ENCODE measurements around the gene OR8B4. TPM values are rescaled to one million over a fixed set of nuclear protein-coding genes. Genes with fewer than 3 reads are reported as not detected.

The OR8B4 gene
- total and polyA plus RNA-seq, 2 experiments from 2014 or later: not detected

GRCh38 chr11:124446916-124447315, 22.2 kb upstream of the OR8B4 start:
- TF ChIP-seq STAT1 (IDR thresholded peaks at IDR 0.05; ENCODE audit: unreplicated experiment): no peak
- TF ChIP-seq JUNB (IDR thresholded peaks at IDR 0.05; ENCODE audit: unreplicated experiment): no peak
- Histone ChIP-seq H3K27me3 (ENCODE audit: insufficient read depth) (no peaks in the 10 kb centered on the region), H3K4me1 (ENCODE audit: insufficient read depth) (no peaks in the 10 kb centered on the region), H2AFZ (no peak overlapping the region), H3K9me2 (ENCODE audit: insufficient read depth) (no peaks in the 10 kb centered on the region), H4K20me1 (replicated peaks; ENCODE audit: insufficient read depth) (no peaks in the 10 kb centered on the region), H3K79me2 (replicated peaks; ENCODE audit: insufficient read depth) (no peaks in the 10 kb centered on the region), H3K36me3 (ENCODE audit: insufficient read depth) (no peaks in the 10 kb centered on the region), H3F3A (replicated peaks; ENCODE audit: low read depth) (no peaks in the 10 kb centered on the region), H3K4me3 (no peak overlapping the region), H3K4me2 (no peak overlapping the region), H3K27ac (ENCODE audit: low read depth) (no peak overlapping the region)
- Mint-ChIP-seq H3K27me3 (ENCODE audit: insufficient read depth, low read depth, poor library complexity) (no peaks in the 10 kb centered on the region), H3K4me1 (no peaks in the 10 kb centered on the region), H3K36me3 (ENCODE audit: low read depth) (no peaks in the 10 kb centered on the region), H3K9me3 (no peaks in the 10 kb centered on the region), H3K4me3 (no peak overlapping the region), H3K27ac (no peak overlapping the region)
- DNase-seq (ENCODE audit: low spot score) (no peak), ATAC-seq (no peak)

GRCh38 chr11:124445646-124446150, 21.0 kb upstream of the OR8B4 start, which contains the start of gene OR8B8:
Gene OR8B8, minus strand, starts transcription at chr11:124445696. Its CDS starts 4,611 bp downstream, at chr11:124441085.
- Mint-ChIP-seq H3K27ac (no peak within 1 kb of the TSS), H3K9me3 (no peaks in the 10 kb centered on the region), H3K4me1 (no peaks in the 10 kb centered on the region), H3K27me3 (ENCODE audit: insufficient read depth, low read depth, poor library complexity) (no peaks in the 10 kb centered on the region), H3K4me3 (no peak within 1 kb of the TSS), H3K36me3 (ENCODE audit: low read depth) (no peaks in the 10 kb centered on the region)
- Histone ChIP-seq H3K9me2 (ENCODE audit: insufficient read depth) (0 out of 2 replicates have a peak, but pooled peaks cover under 1% of the 10 kb centered on the region), H3K79me2 (replicated peaks; ENCODE audit: insufficient read depth) (no peaks in the 10 kb centered on the region), H3K36me3 (ENCODE audit: insufficient read depth) (no peaks in the 10 kb centered on the region), H4K20me1 (replicated peaks; ENCODE audit: insufficient read depth) (no peaks in the 10 kb centered on the region), H3K4me3 (no peak within 1 kb of the TSS), H3K4me1 (ENCODE audit: insufficient read depth) (no peaks in the 10 kb centered on the region), H2AFZ (no peak within 1 kb of the TSS), H3K4me2 (no peak within 1 kb of the TSS), H3F3A (replicated peaks; ENCODE audit: low read depth) (no peaks in the 10 kb centered on the region), H3K27ac (ENCODE audit: low read depth) (no peak within 1 kb of the TSS), H3K27me3 (ENCODE audit: insufficient read depth) (no peaks in the 10 kb centered on the region)
- ATAC-seq (no peak), DNase-seq (ENCODE audit: low spot score) (no peak)
- TF ChIP-seq NANOG (IDR thresholded peaks at IDR 0.05; ENCODE audit: borderline replicate concordance): no peak
- TF ChIP-seq STAT1 (IDR thresholded peaks at IDR 0.05; ENCODE audit: unreplicated experiment): no peak
- TF ChIP-seq JUNB (IDR thresholded peaks at IDR 0.05; ENCODE audit: unreplicated experiment): no peak
- TF ChIP-seq POLR2AphosphoS5 (IDR thresholded peaks at IDR 0.05; ENCODE audit: low read depth): no peak
- no peak for TF ChIP-seq CREB1 (CRISPR knock-in tag; IDR thresholded peaks at IDR 0.05; ENCODE audit: low read depth)
- no peak for TF ChIP-seq ETS1 (IDR thresholded peaks at IDR 0.05)
- TF ChIP-seq REST (IDR thresholded peaks at IDR 0.05; ENCODE audit: unreplicated experiment): no peak
- TF ChIP-seq ZNF331 (CRISPR knock-in tag; IDR thresholded peaks at IDR 0.05; ENCODE audit: low read depth): no peak
- no peak for TF ChIP-seq EZH2phosphoT487 (IDR thresholded peaks at IDR 0.05; ENCODE audit: unreplicated experiment)
- TF ChIP-seq CTCF (conservative IDR thresholded peaks at IDR 0.05; ENCODE audit: low read depth in 2 of 2): no peak
- TF ChIP-seq ZNF114 (CRISPR knock-in tag; IDR thresholded peaks at IDR 0.05): no peak
